ENCODE data around the gene MIPOL1. TPM values are rescaled to one million over a fixed set of nuclear protein-coding genes. Genes with fewer than 3 reads are reported as not detected.
A peak's percentile ranks its signal among the peaks of the same experiment; 100 is the strongest.

MIPOL1 gene
- total and polyA plus RNA-seq, 2 of the 13 experiments (the other 11 are each of a cell fraction or from before 2014, with no cell fraction given): 8.6 to 34.2 TPM

DNA sequence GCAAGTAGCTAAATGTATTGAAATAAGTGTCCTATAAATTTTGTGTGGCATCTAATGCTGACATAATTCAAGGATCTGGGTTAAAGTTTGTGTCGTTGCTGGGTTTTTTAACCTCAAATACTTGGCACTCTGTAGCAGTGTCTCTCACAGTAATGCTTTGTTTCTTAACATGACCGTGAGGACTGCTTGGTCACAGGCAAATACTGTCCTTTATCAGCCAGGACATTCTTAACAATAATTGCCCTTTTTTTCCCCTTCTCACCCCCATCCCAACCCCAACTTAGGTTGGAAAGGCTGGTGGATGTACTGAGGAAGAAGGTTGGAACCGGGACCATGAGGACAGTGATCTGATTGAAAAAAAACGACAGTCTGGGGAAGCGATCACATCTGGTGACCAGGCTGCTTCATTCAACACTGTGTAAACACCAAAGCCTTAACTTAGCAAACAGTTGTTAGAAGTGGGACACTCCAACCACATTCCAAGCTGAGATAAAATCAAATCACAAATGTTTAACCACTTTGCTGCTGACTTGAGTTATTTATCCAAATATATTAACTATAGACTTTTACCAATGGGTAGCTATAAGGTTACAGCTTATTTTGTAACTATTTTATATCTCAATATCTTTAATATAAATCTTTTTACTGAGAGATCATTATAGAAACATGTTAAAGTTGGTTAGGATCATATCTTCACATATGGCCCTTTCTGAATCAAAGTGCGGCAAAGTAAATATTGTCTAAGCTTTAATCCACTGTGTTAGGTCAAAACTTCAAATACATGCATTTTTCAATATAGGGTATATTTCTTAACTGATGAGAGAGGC is 349.1 kb downstream of the MIPOL1 start (continued):
- peak; percentile 58 to 77; a peak in 2 of 4 replicates for TF ChIP-seq ATF4 (CRISPR knock-in tag; IDR thresholded peaks at IDR 0.05)
- TF ChIP-seq ELK4 (CRISPR knock-in tag; IDR thresholded peaks at IDR 0.05; ENCODE audit: borderline replicate concordance): no peak
- TF ChIP-seq RFX1 (IDR thresholded peaks at IDR 0.05): no peak
- no peak for TF ChIP-seq ZNF263 (CRISPR knock-in tag; IDR thresholded peaks at IDR 0.05)
- TF ChIP-seq ZNF451 (CRISPR knock-in tag; IDR thresholded peaks at IDR 0.05): no peak
- TF ChIP-seq, protein P1, sequence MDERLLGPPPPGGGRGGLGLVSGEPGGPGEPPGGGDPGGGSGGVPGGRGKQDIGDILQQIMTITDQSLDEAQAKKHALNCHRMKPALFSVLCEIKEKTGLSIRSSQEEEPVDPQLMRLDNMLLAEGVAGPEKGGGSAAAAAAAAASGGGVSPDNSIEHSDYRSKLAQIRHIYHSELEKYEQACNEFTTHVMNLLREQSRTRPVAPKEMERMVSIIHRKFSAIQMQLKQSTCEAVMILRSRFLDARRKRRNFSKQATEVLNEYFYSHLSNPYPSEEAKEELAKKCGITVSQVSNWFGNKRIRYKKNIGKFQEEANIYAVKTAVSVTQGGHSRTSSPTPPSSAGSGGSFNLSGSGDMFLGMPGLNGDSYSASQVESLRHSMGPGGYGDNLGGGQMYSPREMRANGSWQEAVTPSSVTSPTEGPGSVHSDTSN (CRISPR knock-in tag; IDR thresholded peaks at IDR 0.05): peak; percentile 20; the same call in 1 of the 2 replicates
- peak; percentile 99 for TF ChIP-seq MED13 (CRISPR knock-in tag; IDR thresholded peaks at IDR 0.05)
- TF ChIP-seq KLF9 (CRISPR knock-in tag; IDR thresholded peaks at IDR 0.05; ENCODE audit: low read depth): peak; percentile 72; the same call in 1 of the 2 replicates
- no peak for TF ChIP-seq NFAT5 (CRISPR knock-in tag; IDR thresholded peaks at IDR 0.05)
- no peak for TF ChIP-seq IRF9 (CRISPR knock-in tag; IDR thresholded peaks at IDR 0.05; ENCODE audit: borderline replicate concordance)
- TF ChIP-seq GATAD1 (CRISPR knock-in tag; IDR thresholded peaks at IDR 0.05): peak; percentile 80
- TF ChIP-seq, protein P2, sequence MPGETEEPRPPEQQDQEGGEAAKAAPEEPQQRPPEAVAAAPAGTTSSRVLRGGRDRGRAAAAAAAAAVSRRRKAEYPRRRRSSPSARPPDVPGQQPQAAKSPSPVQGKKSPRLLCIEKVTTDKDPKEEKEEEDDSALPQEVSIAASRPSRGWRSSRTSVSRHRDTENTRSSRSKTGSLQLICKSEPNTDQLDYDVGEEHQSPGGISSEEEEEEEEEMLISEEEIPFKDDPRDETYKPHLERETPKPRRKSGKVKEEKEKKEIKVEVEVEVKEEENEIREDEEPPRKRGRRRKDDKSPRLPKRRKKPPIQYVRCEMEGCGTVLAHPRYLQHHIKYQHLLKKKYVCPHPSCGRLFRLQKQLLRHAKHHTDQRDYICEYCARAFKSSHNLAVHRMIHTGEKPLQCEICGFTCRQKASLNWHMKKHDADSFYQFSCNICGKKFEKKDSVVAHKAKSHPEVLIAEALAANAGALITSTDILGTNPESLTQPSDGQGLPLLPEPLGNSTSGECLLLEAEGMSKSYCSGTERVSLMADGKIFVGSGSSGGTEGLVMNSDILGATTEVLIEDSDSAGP (CRISPR knock-in tag; IDR thresholded peaks at IDR 0.05; ENCODE audit: borderline replicate concordance): peak; percentile 52; the same call in 1 of the 2 replicates
- no peak for TF ChIP-seq HOXA7 (CRISPR knock-in tag; IDR thresholded peaks at IDR 0.05)
